Right lobe of liver (tissue), 4 donors: Measurements from ENCODE around the gene CALML6.

ENCODE experiments used
- CTCF ChIP-seq, 4 donors: fragments of 200-600 bp in 3 of 4; fragments of 450-650 bp in 1 of 4; IDR thresholded peaks; one replicate each; pipeline versions ENCODE4 v1.5.1 to v1.8.0; 2016 to 2022; ENCODE audit warnings: antibody characterized with exemption in 4 of 4, mild to moderate bottlenecking in 2 of 4
- POLR2A ChIP-seq: fragments of 450-650 bp; IDR thresholded peaks from one replicate; pipeline ENCODE4 v1.6.1; 2017; ENCODE audit warnings: antibody characterized with exemption, mild to moderate bottlenecking
- donor health status: DM: no; HTN: no; CAD: no.
- donor health status: DM: no; HTN: no; CAD: no.
- donor health status: DM: no; HTN: yes; CAD: no.

GRCh38 chr1:1948783-1949182 is 33.7 kb downstream of the CALML6 start:
- TF ChIP-seq CTCF (IDR thresholded peaks at IDR 0.05) (no peak), POLR2A (no peak)
